MCF 10A (cell line): Measurements from ENCODE around the gene HTR3E. TPM values are rescaled to one million over a fixed set of nuclear protein-coding genes. Genes with fewer than 3 reads are reported as not detected.

Source experiments
- Bru-seq: library from RNA; stranded (reverse); fragments of 400-500 nt; gene quantifications from one replicate; lab custom pipeline; 2021; lab: Mats Ljungman, UMichigan
- BruChase-seq, 2 experiments: library from RNA; stranded (reverse); fragments of 400-500 nt; gene quantifications; one replicate each; lab custom pipeline; 2021; lab: Mats Ljungman, UMichigan
- BruUV-seq: library from RNA; stranded (reverse); fragments of 400-500 nt; replicated peaks from 2 replicates; lab custom pipeline; 2021; lab: Mats Ljungman, UMichigan
- CTCF ChIA-PET: fragments of 300-600 bp; sonication (Branson Sonifier 250); formaldehyde crosslinking; extraction: SDS; loops from one replicate; lab custom pipeline; 2021; ENCODE audit warnings: antibody characterized with exemption, inconsistent platforms; lab: Yijun Ruan, JAX
- POLR2A ChIA-PET: fragments of 300-600, 350-650 bp; sonication (Branson Sonifier 250); formaldehyde crosslinking; extraction: SDS; loops from one replicate; lab custom pipeline; 2020; ENCODE audit warnings: antibody characterized with exemption, inconsistent platforms; lab: Yijun Ruan, JAX
- DNase-seq: peaks from one replicate; pipeline ENCODE4 v3.0.0-alpha.2; 2018; ENCODE audit not compliant: unreplicated experiment
- H3K27ac Mint-ChIP-seq: one replicate; pipeline ENCODE4 v1.8.0; 2022; ENCODE audit warnings: mild to moderate bottlenecking, low read depth, mixed read lengths; ENCODE audit not compliant: unreplicated experiment
- H3K27me3 Mint-ChIP-seq: one replicate; pipeline ENCODE4 v1.8.0; 2022; ENCODE audit warnings: mixed read lengths; ENCODE audit not compliant: insufficient read depth, unreplicated experiment
- H3K36me3 Mint-ChIP-seq: one replicate; pipeline ENCODE4 v1.8.0; 2022; ENCODE audit warnings: mild to moderate bottlenecking, moderate library complexity, mixed read lengths; ENCODE audit not compliant: insufficient read depth, unreplicated experiment
- H3K4me1 Mint-ChIP-seq: one replicate; pipeline ENCODE4 v1.8.0; 2022; ENCODE audit warnings: mixed read lengths; ENCODE audit not compliant: insufficient read depth, unreplicated experiment
- H3K4me3 Mint-ChIP-seq: one replicate; pipeline ENCODE4 v1.8.0; 2022; ENCODE audit warnings: mild to moderate bottlenecking, moderate library complexity, mixed read lengths; ENCODE audit not compliant: unreplicated experiment
- H3K9me3 Mint-ChIP-seq: one replicate; pipeline ENCODE4 v1.8.0; 2022; ENCODE audit warnings: mixed read lengths; ENCODE audit not compliant: unreplicated experiment
- intact Hi-C: fragments of 100-400 bp; cut with micrococcal nuclease; formaldehyde crosslinking; loops from 2 replicates; pipeline ENCODE4 v1.14.1; 2022
- long read RNA-seq: library from polyadenylated mRNA; stranded (forward); transcript quantifications from one replicate; pipeline ENCODE4 v2.0.0, GENCODE V29; 2022
- total RNA-seq: library from RNA; stranded (reverse); gene quantifications from 2 replicates; pipeline ENCODE4 v1.2.3, GENCODE V29; 2022
- TF ChIP-seq, protein P1 (sequence below): fragments of 200-600 bp; IDR thresholded peaks from one replicate; pipeline ENCODE4 v1.8.0; 2022; ENCODE audit warnings: antibody characterized with exemption, mild to moderate bottlenecking; ENCODE audit not compliant: unreplicated experiment

The HTR3E gene
- not detected in 2 replicates for total RNA-seq
- Bru-seq, nascent RNA, result not detected
- not detected for BruChase-seq, experiment 1, labeled RNA remaining after a 6-hour chase
- not detected for BruChase-seq, experiment 2, labeled RNA remaining after a 2-hour chase
- long read RNA-seq, result 0 reads

DNA sequence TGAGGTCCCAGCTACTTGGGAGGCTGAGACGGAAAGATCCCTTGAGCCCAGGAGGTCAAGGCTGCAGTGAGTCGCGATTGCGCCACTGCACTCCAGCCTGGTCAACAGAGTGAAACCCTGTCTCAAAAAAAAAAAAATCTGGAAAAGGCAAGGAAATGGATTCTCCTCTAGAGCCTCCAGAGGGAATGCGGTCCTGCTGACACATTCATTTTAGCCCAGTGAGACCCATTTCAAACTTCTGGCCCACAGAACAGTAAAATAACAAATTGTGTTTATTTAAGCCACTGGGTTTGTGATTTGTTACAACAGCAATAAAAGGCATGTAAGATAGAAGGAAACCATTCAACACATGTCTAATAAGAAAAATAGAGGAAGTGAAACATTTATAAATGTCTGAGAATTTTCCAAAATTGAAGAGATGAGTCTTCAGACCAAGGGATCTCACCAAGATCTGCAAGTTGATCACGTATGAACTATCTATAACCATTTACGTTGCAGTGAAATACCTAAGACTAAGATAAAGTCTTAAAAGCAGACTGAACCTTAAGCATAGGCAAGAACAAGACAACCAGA, at the start of gene HTR3E:
Gene HTR3E, plus strand, starts transcription at position 254 of the 573 bp plus-strand sequence. CDS start 466 bp downstream, outside the sequence.
- Mint-ChIP-seq H3K4me3 (no peak within 1 kb of the TSS), H3K27ac (no peak within 1 kb of the TSS), H3K27me3 (no peaks in the 10 kb centered on the region), H3K36me3 (no peaks in the 10 kb centered on the region), H3K4me1 (no peaks in the 10 kb centered on the region), H3K9me3 (no peaks in the 10 kb centered on the region)
- TF ChIP-seq, protein P1, sequence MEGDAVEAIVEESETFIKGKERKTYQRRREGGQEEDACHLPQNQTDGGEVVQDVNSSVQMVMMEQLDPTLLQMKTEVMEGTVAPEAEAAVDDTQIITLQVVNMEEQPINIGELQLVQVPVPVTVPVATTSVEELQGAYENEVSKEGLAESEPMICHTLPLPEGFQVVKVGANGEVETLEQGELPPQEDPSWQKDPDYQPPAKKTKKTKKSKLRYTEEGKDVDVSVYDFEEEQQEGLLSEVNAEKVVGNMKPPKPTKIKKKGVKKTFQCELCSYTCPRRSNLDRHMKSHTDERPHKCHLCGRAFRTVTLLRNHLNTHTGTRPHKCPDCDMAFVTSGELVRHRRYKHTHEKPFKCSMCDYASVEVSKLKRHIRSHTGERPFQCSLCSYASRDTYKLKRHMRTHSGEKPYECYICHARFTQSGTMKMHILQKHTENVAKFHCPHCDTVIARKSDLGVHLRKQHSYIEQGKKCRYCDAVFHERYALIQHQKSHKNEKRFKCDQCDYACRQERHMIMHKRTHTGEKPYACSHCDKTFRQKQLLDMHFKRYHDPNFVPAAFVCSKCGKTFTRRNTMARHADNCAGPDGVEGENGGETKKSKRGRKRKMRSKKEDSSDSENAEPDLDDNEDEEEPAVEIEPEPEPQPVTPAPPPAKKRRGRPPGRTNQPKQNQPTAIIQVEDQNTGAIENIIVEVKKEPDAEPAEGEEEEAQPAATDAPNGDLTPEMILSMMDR, result no peak
- CTCF ChIA-PET, result no interaction called here
- no peak for DNase-seq
- POLR2A ChIA-PET, result no interaction called here
- intact Hi-C loops, result no loop called here
- no TSS peak for BruUV-seq

- Mint-ChIP-seq H3K36me3 (no peaks in the 10 kb centered on the region), H3K27ac (no peak overlapping the region), H3K9me3 (no peaks in the 10 kb centered on the region), H3K4me1 (no peaks in the 10 kb centered on the region), H3K27me3 (peaks cover 35% of the 10 kb centered on the region), H3K4me3 (no peak overlapping the region)
- TF ChIP-seq, protein P1, result no peak
- DNase-seq, result no peak
- ChIA-PET CTCF (interaction anchor here (1.0 kb wide), 1 partner anchor 201 kb away, joined by 3 read pairs; no protein-coding TSS in a partner anchor), POLR2A (interaction anchor here (0.7 kb wide), 1 partner anchor 1379 kb away, joined by 3 read pairs; no protein-coding TSS in a partner anchor)
- no TSS peak for BruUV-seq
- intact Hi-C loops, result no loop called here
Measured at GRCh38 chr3:184050217-184050847, 46.5 kb upstream of the HTR3E start.

- H3K4me1 Mint-ChIP-seq, result no peaks in the 10 kb centered on the region
- POLR2A ChIA-PET, result no interaction called here
- no peak within 1 kb of the TSS for H3K27ac Mint-ChIP-seq
- H3K4me3 Mint-ChIP-seq, result no peak within 1 kb of the TSS
- TF ChIP-seq, protein P1, result no peak
- no peaks in the 10 kb centered on the region for H3K36me3 Mint-ChIP-seq
- CTCF ChIA-PET, result no interaction called here
- DNase-seq, result no peak
- no TSS peak for BruUV-seq
- intact Hi-C loops, result no loop called here
- peaks cover 45% of the 10 kb centered on the region for H3K27me3 Mint-ChIP-seq
- H3K9me3 Mint-ChIP-seq, result no peaks in the 10 kb centered on the region
Measured at GRCh38 chr3:184052767-184053166, 44.1 kb upstream of the HTR3E start, which contains the start of gene HTR3C. HTR3C (plus strand) TSS chr3:184053047; CDS start chr3:184053081, 34 bp downstream.

GRCh38 chr3:184058029-184058428, 38.8 kb upstream of the HTR3E start:
- H3K9me3 Mint-ChIP-seq, result no peaks in the 10 kb centered on the region
- H3K4me1 Mint-ChIP-seq, result no peaks in the 10 kb centered on the region
- ChIA-PET CTCF (no interaction called here), POLR2A (no interaction called here)
- peak; percentile 43 for DNase-seq
- no TSS peak for BruUV-seq
- no peak overlapping the region for H3K4me3 Mint-ChIP-seq
- no peak overlapping the region for H3K27ac Mint-ChIP-seq
- TF ChIP-seq, protein P1, result no peak
- peaks cover 19% of the 10 kb centered on the region for H3K27me3 Mint-ChIP-seq
- intact Hi-C loops, result no loop called here
- H3K36me3 Mint-ChIP-seq, result no peaks in the 10 kb centered on the region
